T-helper 1 cell treated with Interleukin-12 subunit alpha and Interleukin-12 subunit beta and Interleukin-4 antibody, amounts not matched to agents 30 ng/mL and 1 ng/mL, for 36 hours (primary cell): Measurements from ENCODE around the gene TAF11L9. TPM values are rescaled to one million over a fixed set of nuclear protein-coding genes. Genes with fewer than 3 reads are reported as not detected.
"Not testable (repeated sequence)": the region's sequence is repeated elsewhere in the genome, so short reads cannot be mapped to it uniquely, and the experiment has no call there.

Experiments used
- intact Hi-C: fragments of 100-400 bp; cut with micrococcal nuclease; formaldehyde crosslinking; loops from one replicate; pipeline ENCODE4 v1.15.1; 2024
- total RNA-seq: library from RNA; stranded (reverse); gene quantifications from 2 replicates; pipeline ENCODE4 v1.2.3, GENCODE V29; 2022

TAF11L9 gene
- not detected in 2 replicates for total RNA-seq

- intact Hi-C loops, result not testable (repeated sequence)
Observed at GRCh38 chr5:17594255-17594654, at the start of gene TAF11L9. TAF11L9 (minus strand) TSS chr5:17594394.

GRCh38 chr5:17634160-17634559 is 40.0 kb upstream of the TAF11L9 start, which contains the start of gene TAF11L14:
TAF11L14 (plus strand) TSS chr5:17634460.
- intact Hi-C loops, result no loop called here

- intact Hi-C loops, result not testable (repeated sequence)
Observed at GRCh38 chr5:17631788-17632187, 37.6 kb upstream of the TAF11L9 start, which contains the start of gene TAF11L13. TAF11L13 (plus strand) TSS chr5:17632088.

GRCh38 chr5:17625686-17626085 is 31.5 kb upstream of the TAF11L9 start:
- intact Hi-C loops, result no loop called here

DNA sequence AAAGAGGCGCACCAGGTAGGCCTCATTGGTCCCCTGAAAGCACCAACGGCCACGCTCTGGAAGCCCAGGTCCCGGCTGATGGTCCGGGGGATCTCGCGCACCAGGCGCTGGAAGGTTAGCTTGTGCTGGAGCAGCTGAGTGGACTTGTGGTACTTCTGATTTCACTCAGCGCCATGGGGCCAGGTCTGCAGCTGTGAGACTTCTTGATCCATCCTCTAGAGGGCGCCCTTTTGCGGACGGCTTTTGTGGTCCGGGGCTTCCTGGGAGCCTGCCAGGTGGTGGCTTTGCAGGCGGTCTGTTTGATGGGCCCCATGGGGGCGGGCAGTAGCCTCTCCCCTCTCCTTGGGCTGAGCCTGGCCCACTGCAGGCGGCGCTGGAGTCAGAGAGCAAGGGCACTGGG is 26.4 kb upstream of the TAF11L9 start:
- intact Hi-C loops, result no loop called here

DNA sequence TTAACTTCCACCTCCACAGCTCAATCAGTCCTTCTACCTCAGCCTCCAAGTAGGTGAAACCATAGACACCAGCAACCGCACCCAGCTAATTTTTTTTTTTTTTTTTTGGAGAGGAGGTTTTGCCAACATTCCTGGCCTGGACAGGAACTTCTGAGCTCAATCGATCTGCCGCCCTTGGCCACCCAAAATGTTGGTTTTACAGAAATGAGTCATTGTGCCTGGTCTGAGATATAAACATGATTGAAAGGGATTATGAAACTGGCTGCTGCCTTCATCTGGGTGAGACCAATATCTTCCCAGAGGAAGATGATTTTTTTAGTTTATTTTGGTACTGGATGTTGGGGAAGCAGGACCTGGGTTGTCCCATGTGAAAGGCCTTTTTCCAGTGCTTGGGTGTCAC is 25.2 kb upstream of the TAF11L9 start:
- intact Hi-C loops, result no loop called here

- intact Hi-C loops, result no loop called here
Observed at GRCh38 chr5:17614872-17615605, 20.8 kb upstream of the TAF11L9 start.

DNA sequence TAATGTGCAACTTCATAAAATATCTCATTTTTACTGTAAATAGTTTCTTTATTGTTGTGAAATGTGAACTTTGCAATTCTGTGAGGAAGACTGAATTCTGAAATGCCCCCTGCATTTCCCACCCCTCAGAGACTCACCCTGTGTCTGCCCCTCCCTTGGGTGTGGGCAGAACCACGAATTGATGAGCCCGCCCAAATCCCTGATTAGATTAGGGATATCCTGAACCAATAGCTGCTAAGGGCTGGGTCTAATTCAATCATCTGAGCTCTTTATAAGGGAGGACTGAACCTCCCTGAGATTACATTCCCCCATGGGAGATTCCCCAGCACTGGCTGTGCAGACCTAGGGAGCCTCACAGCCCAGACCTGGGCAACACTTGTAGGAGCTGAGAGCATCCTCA is 15.9 kb upstream of the TAF11L9 start, which contains the start of gene TAF11L12:
TAF11L12 (plus strand) TSS at position 301 of the 400 bp plus-strand sequence.
- intact Hi-C loops, result not testable (repeated sequence)

- intact Hi-C loops, result not testable (repeated sequence)
Observed at GRCh38 chr5:17607461-17607860, 13.3 kb upstream of the TAF11L9 start.

- intact Hi-C loops, result no loop called here
Observed at GRCh38 chr5:17604951-17605350, 10.8 kb upstream of the TAF11L9 start.

- intact Hi-C loops, result not testable (repeated sequence)
Observed at GRCh38 chr5:17603880-17604279, 9.7 kb upstream of the TAF11L9 start, which contains the start of gene TAF11L11. TAF11L11 (plus strand) TSS chr5:17604183.

- intact Hi-C loops, result not testable (repeated sequence)
Observed at GRCh38 chr5:17597728-17598127, 3.5 kb upstream of the TAF11L9 start, which contains the start of gene TAF11L10. TAF11L10 (minus strand) TSS chr5:17597828.

DNA sequence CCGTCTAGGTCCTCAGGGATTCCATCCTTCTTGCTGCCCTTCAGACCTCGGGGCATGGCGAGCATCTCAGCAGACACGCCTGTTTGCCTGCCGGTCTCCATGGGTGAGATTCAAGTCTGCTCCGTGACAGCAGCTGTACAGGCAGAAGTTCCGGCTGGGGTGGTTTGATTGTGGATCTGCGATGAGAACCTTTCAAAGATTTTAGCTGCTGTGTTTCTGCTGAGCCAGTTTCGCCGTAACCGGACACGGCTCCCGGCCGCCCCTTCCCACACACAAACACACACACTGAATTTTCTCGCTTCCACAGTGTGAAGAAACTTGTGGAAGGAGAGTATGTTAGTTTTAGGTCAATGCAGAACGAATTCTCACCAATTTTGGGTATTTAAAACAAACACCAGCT is 3.3 kb downstream of the TAF11L9 start, which contains the start of gene TAF11L8:
TAF11L8 (minus strand) TSS at position 101 of the 400 bp plus-strand sequence.
- intact Hi-C loops, result not testable (repeated sequence)

- intact Hi-C loops, result not testable (repeated sequence)
Observed at GRCh38 chr5:17585658-17586057, 8.5 kb downstream of the TAF11L9 start, which contains the start of gene TAF11L7. TAF11L7 (minus strand) TSS chr5:17585758.

Other genes starting within 250 kb of the TAF11L9 start
- gene TAF11L2, start 96.2 kb downstream of the TAF11L9 start, total RNA-seq, result not detected in 2 replicates
- not detected in 2 replicates for gene TAF11L3, start 76.0 kb downstream of the TAF11L9 start, total RNA-seq
- gene TAF11L4, start 72.6 kb downstream of the TAF11L9 start, total RNA-seq, result not detected in 2 replicates
- gene TAF11L5, start 69.2 kb downstream of the TAF11L9 start, total RNA-seq, result not detected in 2 replicates
- gene TAF11L6, start 65.7 kb downstream of the TAF11L9 start, total RNA-seq, result not detected in 2 replicates
- not detected in 2 replicates for gene TAF11L7, start 8.6 kb downstream of the TAF11L9 start, total RNA-seq
- not detected in 2 replicates for gene TAF11L8, start 3.4 kb downstream of the TAF11L9 start, total RNA-seq
- not detected in 2 replicates for gene TAF11L10, start 3.4 kb upstream of the TAF11L9 start, total RNA-seq
- gene TAF11L11, start 9.8 kb upstream of the TAF11L9 start, total RNA-seq, result not detected in 2 replicates
- not detected in 2 replicates for gene TAF11L12, start 16.0 kb upstream of the TAF11L9 start, total RNA-seq
- gene TAF11L13, start 37.7 kb upstream of the TAF11L9 start, total RNA-seq, result not detected in 2 replicates
- not detected in 2 replicates for gene TAF11L14, start 40.1 kb upstream of the TAF11L9 start, total RNA-seq